PC-3 (cell line): ENCODE data around the gene RASA2. TPM values are rescaled to one million over a fixed set of nuclear protein-coding genes. Genes with fewer than 3 reads are reported as not detected.

ENCODE experiments used
- ATAC-seq: fragments of 200-7000 bp; cut with Tn5 transposase; 2 replicates; pipeline ENCODE4 v1.9.1; 2020; ENCODE audit warnings: mild to moderate bottlenecking, moderate library complexity
- BruUV-seq: library from RNA; stranded (reverse); fragments of 400-500 nt; replicated peaks from 2 replicates; lab custom pipeline; 2021; lab: Mats Ljungman, UMichigan
- CTCF ChIA-PET: fragments of 300-600 bp; sonication (Branson Sonifier 250); formaldehyde crosslinking; loops from one replicate; lab custom pipeline; 2022; ENCODE audit warnings: antibody characterized with exemption; lab: Charles Lee
- POLR2A ChIA-PET: fragments of 300-600 bp; sonication (Branson Sonifier 250); formaldehyde crosslinking; loops from one replicate; lab custom pipeline; 2022; ENCODE audit warnings: antibody characterized with exemption; ENCODE audit not compliant: unreplicated experiment; lab: Charles Lee
- DNase-seq: peaks from one replicate; pipeline ENCODE4 v3.0.0-alpha.2; 2015
- H2AFZ ChIP-seq: fragments of 300-600 bp; sonication (generic); 2 replicates; pipeline ENCODE4 v1.6.0; 2016; ENCODE audit warnings: antibody characterized with exemption, low read length
- H3F3A ChIP-seq: fragments of 300-600 bp; sonication (generic); one replicate; pipeline ENCODE4 v1.6.0; 2017; ENCODE audit warnings: antibody characterized with exemption, low read length, control low read depth, mild to moderate bottlenecking; ENCODE audit not compliant: unreplicated experiment
- H3K27ac ChIP-seq: fragments of 300-600 bp; sonication (generic); 2 replicates; pipeline ENCODE4 v1.5.1; 2016; ENCODE audit warnings: mild to moderate bottlenecking, low read length
- H3K27me3 ChIP-seq: fragments of 300-600 bp; sonication (generic); 2 replicates; pipeline ENCODE4 v1.6.1; 2016; ENCODE audit warnings: low read length, mixed read lengths
- H3K36me3 ChIP-seq: fragments of 300-600 bp; sonication (generic); 2 replicates; pipeline ENCODE4 v1.6.1; 2016; ENCODE audit warnings: low read depth, mixed run types, low read length, mixed read lengths
- H3K4me1 ChIP-seq: fragments of 300-600 bp; sonication (generic); 2 replicates; pipeline ENCODE4 v1.5.1; 2016; ENCODE audit warnings: low read length; ENCODE audit not compliant: insufficient read depth
- H3K4me2 ChIP-seq: fragments of 300-600 bp; sonication (generic); 2 replicates; pipeline ENCODE4 v1.6.0; 2016; ENCODE audit warnings: low read length
- H3K4me3 ChIP-seq: fragments of 300-600 bp; sonication (generic); 2 replicates; pipeline ENCODE4 v1.5.1; 2016; ENCODE audit warnings: mild to moderate bottlenecking, low read length, mixed read lengths
- H3K79me2 ChIP-seq: fragments of 300-600 bp; sonication (generic); 2 replicates; pipeline ENCODE4 v1.6.1; 2017; ENCODE audit warnings: low read length, mixed read lengths
- H3K9ac ChIP-seq: fragments of 300-600 bp; sonication (generic); 2 replicates; pipeline ENCODE4 v1.6.0; 2016; ENCODE audit warnings: mild to moderate bottlenecking, low read length
- H3K9me2 ChIP-seq: fragments of 300-600 bp; sonication (generic); replicated peaks from 2 replicates; pipeline ENCODE4 v1.6.1; 2016; ENCODE audit warnings: mixed run types, low read length, mixed read lengths
- H3K9me3 ChIP-seq: fragments of 300-600 bp; sonication (generic); 2 replicates; pipeline ENCODE4 v1.6.1; 2016; ENCODE audit warnings: low read length, mixed read lengths
- H4K20me1 ChIP-seq: fragments of 300-600 bp; sonication (generic); 2 replicates; pipeline ENCODE4 v1.6.1; 2016; ENCODE audit warnings: low read length, mixed read lengths
- CTCF ChIP-seq: fragments of 300-600 bp; sonication (generic); conservative IDR thresholded peaks from 2 replicates; pipeline ENCODE4 v1.5.1; 2017; ENCODE audit warnings: antibody characterized with exemption, low read depth, mild to moderate bottlenecking, low read length
- EZH2 ChIP-seq: fragments of 300-600 bp; sonication (generic); IDR thresholded peaks from one replicate; pipeline ENCODE4 v1.6.1; 2017; ENCODE audit warnings: antibody characterized with exemption, mild to moderate bottlenecking, low read length; ENCODE audit not compliant: unreplicated experiment
- EZH2phosphoT487 ChIP-seq: fragments of 300-600 bp; sonication (generic); IDR thresholded peaks from 2 replicates; pipeline ENCODE4 v1.6.1; 2018; ENCODE audit warnings: mild to moderate bottlenecking, antibody characterized with exemption, low read length, borderline replicate concordance
- intact Hi-C: fragments of 100-400 bp; cut with micrococcal nuclease; formaldehyde crosslinking; loops from 2 replicates; pipeline ENCODE4 v1.9.0; 2023
- total RNA-seq: library from RNA; depleted of rRNA; stranded (reverse); fragments of >200 nt; gene quantifications from 2 replicates; pipeline ENCODE4 v1.2.3, GENCODE V29; 2014

Gene RASA2
- total RNA-seq, 1 experiment from 2014 or later = 3.7 TPM

- POLR2A ChIA-PET = no interaction called here
- H3K36me3 ChIP-seq = no peaks in the 10 kb centered on the region
- no peaks in the 10 kb centered on the region for H4K20me1 ChIP-seq
- no peaks in the 10 kb centered on the region for H3K9me3 ChIP-seq
- no peak for ATAC-seq
- no peak overlapping the region for H3K4me2 ChIP-seq
- peaks cover 17% of the 10 kb centered on the region for H3K4me1 ChIP-seq
- TF ChIP-seq EZH2 = no peak
- no peak for TF ChIP-seq EZH2phosphoT487
- TF ChIP-seq CTCF = no peak
- H2AFZ ChIP-seq = no peak overlapping the region
- no peaks in the 10 kb centered on the region for H3K9me2 ChIP-seq
- H3K4me3 ChIP-seq = no peak overlapping the region
- intact Hi-C loops = no loop called here
- no TSS peak for BruUV-seq
- H3F3A ChIP-seq = no peaks in the 10 kb centered on the region
- no peak overlapping the region for H3K27ac ChIP-seq
- peak; percentile 12 for DNase-seq
- no peaks in the 10 kb centered on the region for H3K27me3 ChIP-seq
- no peaks in the 10 kb centered on the region for H3K79me2 ChIP-seq
- no peak overlapping the region for H3K9ac ChIP-seq
- CTCF ChIA-PET = no interaction called here
These were observed 39.9 kb downstream of the RASA2 start for GRCh38 chr3:141526709-141527108.

- POLR2A ChIA-PET = no interaction called here
- Histone ChIP-seq H3K9ac (no peak overlapping the region), H3K36me3 (no peaks in the 10 kb centered on the region), H3K9me3 (no peaks in the 10 kb centered on the region), H4K20me1 (no peaks in the 10 kb centered on the region), H3K9me2 (no peaks in the 10 kb centered on the region), H3F3A (no peaks in the 10 kb centered on the region), H3K4me2 (no peak overlapping the region), H3K27me3 (no peaks in the 10 kb centered on the region), H3K79me2 (no peaks in the 10 kb centered on the region), H3K4me3 (no peak overlapping the region), H3K4me1 (peaks cover 14% of the 10 kb centered on the region), H3K27ac (no peak overlapping the region), H2AFZ (no peak overlapping the region)
- TF ChIP-seq EZH2 (no peak), EZH2phosphoT487 (no peak), CTCF (no peak)
- intact Hi-C loops = no loop called here
- CTCF ChIA-PET = no interaction called here
- ATAC-seq = no peak
- DNase-seq = no peak
- BruUV-seq = no TSS peak
These were observed 42.0 kb downstream of the RASA2 start for GRCh38 chr3:141528800-141529199.

- intact Hi-C loops = no loop called here
- Histone ChIP-seq H3K27ac (no peak overlapping the region), H2AFZ (no peak overlapping the region), H3K9me2 (no peaks in the 10 kb centered on the region), H3K27me3 (no peaks in the 10 kb centered on the region), H3K4me3 (no peak overlapping the region), H3K4me1 (peaks cover 13% of the 10 kb centered on the region), H3K9me3 (no peaks in the 10 kb centered on the region), H3K9ac (no peak overlapping the region), H3K79me2 (no peaks in the 10 kb centered on the region), H4K20me1 (no peaks in the 10 kb centered on the region), H3K4me2 (no peak overlapping the region), H3K36me3 (no peaks in the 10 kb centered on the region), H3F3A (no peaks in the 10 kb centered on the region)
- POLR2A ChIA-PET = no interaction called here
- ATAC-seq (no peak), DNase-seq (no peak)
- BruUV-seq = no TSS peak
- CTCF ChIA-PET = no interaction called here
- TF ChIP-seq EZH2 = no peak
- no peak for TF ChIP-seq CTCF
- no peak for TF ChIP-seq EZH2phosphoT487
These were observed 42.4 kb downstream of the RASA2 start for GRCh38 chr3:141529256-141529655.
